Caco-2 (cell line): ENCODE measurements around the gene NPTN. TPM values are rescaled to one million over a fixed set of nuclear protein-coding genes. Genes with fewer than 3 reads are reported as not detected.

ENCODE experiments used
- BruUV-seq: library from RNA; stranded (reverse); fragments of 400-500 nt; replicated peaks from 2 replicates; lab custom pipeline; 2021; lab: Mats Ljungman, UMichigan
- CTCF ChIA-PET: fragments of 300-600 bp; sonication (Branson Sonifier 250); formaldehyde crosslinking; loops from one replicate; lab custom pipeline; 2022; ENCODE audit warnings: antibody characterized with exemption; lab: Charles Lee
- POLR2A ChIA-PET: fragments of 300-600 bp; sonication (Branson Sonifier 250); formaldehyde crosslinking; loops from one replicate; lab custom pipeline; 2022; ENCODE audit warnings: antibody characterized with exemption; lab: Charles Lee
- DNase-seq, 2 experiments: peaks; one replicate each; pipeline versions ENCODE4 v3.0.0 to v3.0.0-alpha.2; 2020 to 2022
- H3K27me3 ChIP-seq: replicated peaks from 2 replicates; pipeline ENCODE4 v1.6.0; 2011; ENCODE audit warnings: low read length; ENCODE audit not compliant: control insufficient read depth, insufficient read depth
- H3K36me3 ChIP-seq: 2 replicates; pipeline ENCODE4 v1.5.1; 2011; ENCODE audit warnings: low read length; ENCODE audit not compliant: control insufficient read depth, insufficient read depth
- H3K4me1 ChIP-seq: fragments of 250-450 bp; sonication (Bioruptor Pico); 2 replicates; pipeline ENCODE4 v1.5.1; 2020; ENCODE audit warnings: mild to moderate bottlenecking
- H3K4me3 ChIP-seq: 2 replicates; pipeline ENCODE4 v1.5.1; 2011; ENCODE audit warnings: low read depth, mild to moderate bottlenecking, control low read depth, low read length
- H3K9me3 ChIP-seq: fragments of 250-450 bp; sonication (Bioruptor Pico); 2 replicates; pipeline ENCODE4 v1.5.1; 2020; ENCODE audit warnings: mild to moderate bottlenecking, moderate library complexity
- H3K27ac Mint-ChIP-seq: one replicate; pipeline ENCODE4 v1.8.0; 2022; ENCODE audit warnings: mixed read lengths; ENCODE audit not compliant: unreplicated experiment
- H3K27me3 Mint-ChIP-seq: one replicate; pipeline ENCODE4 v1.8.0; 2022; ENCODE audit warnings: mixed read lengths; ENCODE audit not compliant: insufficient read depth, unreplicated experiment
- H3K36me3 Mint-ChIP-seq: one replicate; pipeline ENCODE4 v1.8.0; 2022; ENCODE audit warnings: mild to moderate bottlenecking, mixed read lengths; ENCODE audit not compliant: insufficient read depth, unreplicated experiment
- H3K4me1 Mint-ChIP-seq: one replicate; pipeline ENCODE4 v1.8.0; 2022; ENCODE audit warnings: low read depth, mixed read lengths; ENCODE audit not compliant: unreplicated experiment
- H3K4me3 Mint-ChIP-seq: one replicate; pipeline ENCODE4 v1.8.0; 2022; ENCODE audit warnings: mild to moderate bottlenecking, moderate library complexity, mixed read lengths; ENCODE audit not compliant: unreplicated experiment
- H3K9me3 Mint-ChIP-seq: one replicate; pipeline ENCODE4 v1.8.0; 2022; ENCODE audit warnings: mixed read lengths; ENCODE audit not compliant: unreplicated experiment
- intact Hi-C: fragments of 100-400 bp; cut with micrococcal nuclease; formaldehyde crosslinking; loops from one replicate; pipeline ENCODE4 v1.10.0; 2022; ENCODE audit not compliant: unreplicated experiment
- total RNA-seq: library from RNA; stranded (reverse); gene quantifications from 2 replicates; pipeline ENCODE4 v1.2.3, GENCODE V29; 2022
- TF ChIP-seq, protein P1 (sequence below), 2 experiments: fragments of 200-600 bp in 1 of 2; IDR thresholded peaks; 1 replicate in 1 of 2; 2 replicates in 1 of 2; pipeline versions ENCODE4 v1.5.1 to v1.8.0; 2011 to 2022; ENCODE audit warnings: antibody characterized with exemption in 1 of 2, control low read depth in 1 of 2, inconsistent platforms in 1 of 2, low read depth in 1 of 2, low read length in 1 of 2, mild to moderate bottlenecking in 1 of 2, moderate library complexity in 1 of 2; ENCODE audit not compliant: insufficient read depth in 1 of 2, severe bottlenecking in 1 of 2, unreplicated experiment in 1 of 2

NPTN gene
- total RNA-seq, 1 experiment from 2014 or later, result 124 TPM

DNA sequence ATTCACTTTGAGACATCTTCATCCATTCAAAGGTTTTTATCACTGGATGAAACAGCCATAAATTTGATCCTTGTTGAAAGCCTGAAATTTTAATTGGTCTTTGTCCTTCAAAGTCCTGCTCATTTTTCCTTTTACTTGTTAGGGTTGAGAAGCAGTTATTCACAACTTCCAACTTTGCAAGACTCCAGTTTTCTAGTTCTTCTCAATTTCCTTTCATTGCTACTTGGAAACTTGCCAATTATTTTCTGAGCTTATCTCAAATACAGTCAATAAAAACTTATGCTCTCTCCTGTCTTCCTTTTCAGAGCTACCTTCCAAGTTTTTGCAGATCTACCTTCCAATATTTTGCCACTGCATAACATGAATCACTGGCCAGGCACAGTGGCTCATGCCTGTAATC lies 27.3 kb upstream of the NPTN start:
- ChIA-PET POLR2A (no interaction called here), CTCF (interaction anchor here (1.4 kb wide), 1 partner anchor 44 kb away, joined by 3 read pairs; no protein-coding TSS in a partner anchor)
- intact Hi-C loops, result no loop called here
- no peaks in the 10 kb centered on the region for H3K36me3 Mint-ChIP-seq
- no peaks in the 10 kb centered on the region for H3K27me3 ChIP-seq
- BruUV-seq, result no TSS peak
- H3K9me3 ChIP-seq, result no peaks in the 10 kb centered on the region
- no peak overlapping the region for H3K4me3 ChIP-seq
- no peaks in the 10 kb centered on the region for H3K9me3 Mint-ChIP-seq
- no peaks in the 10 kb centered on the region for H3K4me1 Mint-ChIP-seq
- no peaks in the 10 kb centered on the region for H3K4me1 ChIP-seq
- H3K27ac Mint-ChIP-seq, result no peak overlapping the region
- H3K27me3 Mint-ChIP-seq, result peaks cover 12% of the 10 kb centered on the region
- DNase-seq, result no peak
- H3K4me3 Mint-ChIP-seq, result no peak overlapping the region
- TF ChIP-seq, protein P1, sequence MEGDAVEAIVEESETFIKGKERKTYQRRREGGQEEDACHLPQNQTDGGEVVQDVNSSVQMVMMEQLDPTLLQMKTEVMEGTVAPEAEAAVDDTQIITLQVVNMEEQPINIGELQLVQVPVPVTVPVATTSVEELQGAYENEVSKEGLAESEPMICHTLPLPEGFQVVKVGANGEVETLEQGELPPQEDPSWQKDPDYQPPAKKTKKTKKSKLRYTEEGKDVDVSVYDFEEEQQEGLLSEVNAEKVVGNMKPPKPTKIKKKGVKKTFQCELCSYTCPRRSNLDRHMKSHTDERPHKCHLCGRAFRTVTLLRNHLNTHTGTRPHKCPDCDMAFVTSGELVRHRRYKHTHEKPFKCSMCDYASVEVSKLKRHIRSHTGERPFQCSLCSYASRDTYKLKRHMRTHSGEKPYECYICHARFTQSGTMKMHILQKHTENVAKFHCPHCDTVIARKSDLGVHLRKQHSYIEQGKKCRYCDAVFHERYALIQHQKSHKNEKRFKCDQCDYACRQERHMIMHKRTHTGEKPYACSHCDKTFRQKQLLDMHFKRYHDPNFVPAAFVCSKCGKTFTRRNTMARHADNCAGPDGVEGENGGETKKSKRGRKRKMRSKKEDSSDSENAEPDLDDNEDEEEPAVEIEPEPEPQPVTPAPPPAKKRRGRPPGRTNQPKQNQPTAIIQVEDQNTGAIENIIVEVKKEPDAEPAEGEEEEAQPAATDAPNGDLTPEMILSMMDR (IDR thresholded peaks at IDR 0.05; ENCODE audit: insufficient read depth in 1 of 2, low read depth in 1 of 2, low read length in 1 of 2, severe bottlenecking in 1 of 2, unreplicated experiment in 1 of 2), result no peak
- no peaks in the 10 kb centered on the region for H3K36me3 ChIP-seq

DNA sequence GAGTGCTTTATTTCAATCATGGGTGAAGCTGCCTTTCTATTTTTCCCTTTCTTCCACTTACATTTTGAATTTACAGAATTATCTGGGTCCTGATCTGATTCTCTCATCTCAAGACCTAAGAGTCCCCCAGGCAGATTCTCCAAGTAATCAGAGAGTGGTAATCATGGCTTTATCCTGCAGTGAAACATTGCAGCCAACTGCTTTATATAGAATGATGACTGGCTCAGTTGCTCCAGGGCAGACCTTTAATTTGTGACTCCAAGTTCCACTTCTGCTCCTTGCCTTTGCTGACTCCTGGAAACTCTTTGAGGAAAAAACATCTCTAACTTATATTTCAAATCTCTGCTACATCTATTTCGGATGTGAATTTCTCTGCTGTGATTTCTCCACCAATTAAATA lies 25.5 kb upstream of the NPTN start:
- Mint-ChIP-seq H3K4me3 (no peak overlapping the region), H3K9me3 (no peaks in the 10 kb centered on the region), H3K27ac (no peak overlapping the region), H3K27me3 (peaks cover 12% of the 10 kb centered on the region), H3K4me1 (peaks cover 8% of the 10 kb centered on the region), H3K36me3 (no peaks in the 10 kb centered on the region)
- intact Hi-C loops, result no loop called here
- no peaks in the 10 kb centered on the region for H3K4me1 ChIP-seq
- no TSS peak for BruUV-seq
- no peaks in the 10 kb centered on the region for H3K36me3 ChIP-seq
- no peaks in the 10 kb centered on the region for H3K9me3 ChIP-seq
- H3K4me3 ChIP-seq, result no peak overlapping the region
- POLR2A ChIA-PET, result no interaction called here
- H3K27me3 ChIP-seq, result no peaks in the 10 kb centered on the region
- TF ChIP-seq, protein P1 (IDR thresholded peaks at IDR 0.05; ENCODE audit: insufficient read depth in 1 of 2, low read depth in 1 of 2, low read length in 1 of 2, severe bottlenecking in 1 of 2, unreplicated experiment in 1 of 2), result no peak
- CTCF ChIA-PET, result no interaction called here
- no peak for DNase-seq

DNA sequence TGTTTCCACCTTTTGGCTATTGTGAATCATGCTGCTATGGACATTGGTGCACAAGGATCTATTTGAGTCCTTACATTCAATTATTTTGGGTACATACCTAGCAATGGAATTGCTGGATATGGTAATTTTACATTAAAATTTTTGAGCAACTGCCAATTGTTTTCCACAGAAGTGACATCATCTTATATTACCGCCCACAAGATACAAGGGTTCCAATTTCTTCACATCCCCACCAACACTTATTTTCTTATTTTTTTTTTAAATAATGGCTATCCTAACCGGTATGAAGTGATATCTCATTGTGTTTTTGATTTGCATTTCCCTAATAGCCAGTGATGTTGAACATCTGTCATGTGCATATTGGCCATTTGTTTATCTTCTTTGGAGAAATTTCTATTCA lies 22.5 kb upstream of the NPTN start:
- BruUV-seq, result no TSS peak
- peaks cover 8% of the 10 kb centered on the region for H3K4me1 Mint-ChIP-seq
- no peaks in the 10 kb centered on the region for H3K4me1 ChIP-seq
- H3K27ac Mint-ChIP-seq, result no peak overlapping the region
- H3K4me3 ChIP-seq, result no peak overlapping the region
- no peak for DNase-seq
- POLR2A ChIA-PET, result no interaction called here
- CTCF ChIA-PET, result no interaction called here
- no peaks in the 10 kb centered on the region for H3K36me3 ChIP-seq
- intact Hi-C loops, result no loop called here
- H3K9me3 ChIP-seq, result no peaks in the 10 kb centered on the region
- TF ChIP-seq, protein P1 (IDR thresholded peaks at IDR 0.05; ENCODE audit: insufficient read depth in 1 of 2, low read depth in 1 of 2, low read length in 1 of 2, severe bottlenecking in 1 of 2, unreplicated experiment in 1 of 2), result no peak
- peaks cover 12% of the 10 kb centered on the region for H3K9me3 Mint-ChIP-seq
- H3K27me3 Mint-ChIP-seq, result peaks cover 9% of the 10 kb centered on the region
- H3K4me3 Mint-ChIP-seq, result no peak overlapping the region
- H3K27me3 ChIP-seq, result no peaks in the 10 kb centered on the region
- H3K36me3 Mint-ChIP-seq, result no peaks in the 10 kb centered on the region
